ENCODE results near the gene SPATA16.
"Not testable (repeated sequence)": the region's sequence is repeated elsewhere in the genome, so short reads cannot be mapped to it uniquely, and the experiment has no call there.

Gene SPATA16

DNA sequence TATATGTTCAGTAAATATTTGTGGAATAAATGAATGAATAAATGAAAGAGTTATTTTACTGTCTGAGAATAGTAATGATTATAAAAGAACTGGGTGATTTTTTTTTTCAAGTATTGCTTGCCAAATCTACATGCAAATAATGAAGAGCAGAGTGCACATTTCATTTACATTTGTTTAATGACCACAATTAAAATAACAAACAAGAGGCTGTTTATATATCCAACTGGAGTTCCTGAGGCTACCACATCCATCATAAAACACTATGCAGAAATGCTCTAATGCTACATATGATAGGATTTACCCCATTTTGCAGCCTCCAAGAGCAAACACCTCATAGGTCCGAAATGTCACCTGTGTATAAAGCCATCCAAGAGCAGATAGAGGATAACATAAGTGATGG lies 266.0 kb downstream of the SPATA16 start:
- Histone ChIP-seq H3K27ac (ENCODE audit: low read length) (no peak overlapping the region), H3K9me3 (ENCODE audit: control insufficient read depth in 1 of 2, low read length in 2 of 2) (peaks cover 0 to 1% of the 10 kb centered on the region in 2 donors), H3K4me3 (ENCODE audit: low read depth in 1 of 2, low read length in 2 of 2) (no peak overlapping the region), H3K36me3 (ENCODE audit: control insufficient read depth in 1 of 2, insufficient read depth in 2 of 2, low read length in 2 of 2) (no peaks in the 10 kb centered on the region), H3K4me1 (ENCODE audit: control insufficient read depth in 1 of 2, insufficient read depth in 2 of 2, low read length in 2 of 2) (no peaks in the 10 kb centered on the region), H3K27me3 (ENCODE audit: low read depth, low read length) (no peaks in the 10 kb centered on the region)

DNA sequence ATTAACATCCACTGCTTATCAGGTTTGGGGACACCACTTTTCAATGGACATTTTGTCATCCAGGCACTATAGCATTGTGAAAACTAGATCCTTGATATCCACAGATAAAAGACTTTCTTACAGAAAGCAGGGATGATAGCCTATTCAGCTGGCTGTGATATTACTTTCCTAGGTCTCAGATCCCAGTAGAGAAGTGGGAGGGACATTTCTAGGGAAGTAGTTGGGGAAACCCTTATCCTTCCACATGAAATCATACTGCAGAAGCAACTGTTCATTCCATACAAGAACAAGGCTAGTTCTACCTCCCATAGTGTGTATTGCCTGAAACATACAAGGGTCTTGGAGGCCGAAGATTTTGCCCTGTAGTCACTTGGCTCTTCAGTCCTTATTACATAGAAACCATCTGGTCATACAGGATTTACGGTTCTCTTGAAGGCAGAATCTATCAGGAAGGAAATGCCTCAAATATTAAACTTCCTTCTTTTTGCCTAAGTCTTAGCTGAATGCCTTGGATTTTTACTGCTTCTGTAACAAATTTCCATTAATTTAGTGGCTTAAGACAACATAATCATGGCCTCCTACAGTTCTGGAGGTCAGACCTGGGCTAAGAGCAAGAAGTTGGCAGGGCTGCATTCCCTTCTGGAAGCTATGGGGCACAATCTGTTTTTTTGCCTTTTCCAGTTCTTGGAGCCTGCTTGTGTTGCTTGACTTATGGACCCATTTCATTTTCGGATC lies 271.1 kb downstream of the SPATA16 start:
- Histone ChIP-seq H3K27ac (ENCODE audit: low read length) (no peak overlapping the region), H3K36me3 (ENCODE audit: control insufficient read depth in 1 of 2, insufficient read depth in 2 of 2, low read length in 2 of 2) (no peaks in the 10 kb centered on the region), H3K4me3 (ENCODE audit: low read depth in 1 of 2, low read length in 2 of 2) (no peak overlapping the region), H3K9me3 (ENCODE audit: control insufficient read depth in 1 of 2, low read length in 2 of 2) (no peaks in the 10 kb centered on the region), H3K27me3 (ENCODE audit: low read depth, low read length) (no peaks in the 10 kb centered on the region), H3K4me1 (ENCODE audit: control insufficient read depth in 1 of 2, insufficient read depth in 2 of 2, low read length in 2 of 2) (peaks cover 0 to 4% of the 10 kb centered on the region in 2 donors)

DNA sequence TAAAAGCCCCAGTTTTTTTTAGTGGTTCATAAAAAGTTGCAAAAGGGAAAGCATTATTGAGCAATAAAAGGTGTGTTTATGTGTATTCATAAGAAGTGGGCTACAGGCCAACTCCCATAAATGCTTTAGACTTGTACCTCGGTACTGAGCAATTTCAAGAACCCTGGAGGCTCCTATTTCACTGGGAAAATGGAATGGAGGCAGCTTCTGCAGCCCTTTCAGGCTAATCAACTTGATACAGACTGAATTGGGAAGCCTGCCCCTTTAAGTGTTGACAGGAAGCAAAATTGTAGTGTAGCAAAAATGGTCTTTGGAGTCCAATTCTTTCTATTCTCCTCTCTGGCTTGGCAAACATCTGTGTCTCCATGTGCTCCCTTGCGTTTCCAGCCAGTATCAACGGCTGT lies 271.7 kb downstream of the SPATA16 start:
- Histone ChIP-seq H3K36me3 (ENCODE audit: control insufficient read depth in 1 of 2, insufficient read depth in 2 of 2, low read length in 2 of 2) (no peaks in the 10 kb centered on the region), H3K27ac (ENCODE audit: low read length) (no peak overlapping the region), H3K27me3 (ENCODE audit: low read depth, low read length) (no peaks in the 10 kb centered on the region), H3K4me1 (ENCODE audit: control insufficient read depth in 1 of 2, insufficient read depth in 2 of 2, low read length in 2 of 2) (peaks cover 0 to 4% of the 10 kb centered on the region in 2 donors), H3K9me3 (ENCODE audit: control insufficient read depth in 1 of 2, low read length in 2 of 2) (no peaks in the 10 kb centered on the region), H3K4me3 (ENCODE audit: low read depth in 1 of 2, low read length in 2 of 2) (no peak overlapping the region)

DNA sequence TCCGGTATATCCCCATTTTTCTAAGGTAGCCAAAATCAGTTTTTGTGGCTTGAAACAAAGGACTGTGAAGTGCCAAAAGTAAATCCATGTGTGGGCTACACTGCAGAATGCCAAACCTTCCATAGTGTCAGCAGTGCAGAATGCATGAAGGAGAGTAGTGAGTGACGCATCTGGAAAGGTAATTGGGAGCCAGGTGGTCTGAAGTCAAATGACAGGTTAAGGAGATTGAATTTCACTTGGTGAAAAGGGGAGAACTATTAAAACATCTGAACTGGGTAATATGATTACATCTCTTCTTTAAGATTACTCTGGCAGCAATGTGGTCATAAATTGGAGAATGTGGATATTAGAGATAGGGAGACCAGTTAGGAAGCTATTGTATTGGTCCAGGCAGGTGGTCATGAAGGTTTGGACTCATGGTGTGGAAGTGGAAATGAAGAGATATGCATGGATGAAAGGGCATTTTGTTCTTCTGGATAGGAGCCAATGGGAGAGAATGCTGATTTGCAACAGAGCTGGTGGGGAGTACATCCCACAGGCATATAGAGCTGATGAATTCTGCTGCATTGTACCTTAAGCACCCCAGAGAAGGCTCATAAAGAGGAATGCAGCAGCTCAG lies 272.3 kb downstream of the SPATA16 start:
- no peaks in the 10 kb centered on the region for H3K27me3 ChIP-seq (ENCODE audit: low read depth, low read length)

DNA sequence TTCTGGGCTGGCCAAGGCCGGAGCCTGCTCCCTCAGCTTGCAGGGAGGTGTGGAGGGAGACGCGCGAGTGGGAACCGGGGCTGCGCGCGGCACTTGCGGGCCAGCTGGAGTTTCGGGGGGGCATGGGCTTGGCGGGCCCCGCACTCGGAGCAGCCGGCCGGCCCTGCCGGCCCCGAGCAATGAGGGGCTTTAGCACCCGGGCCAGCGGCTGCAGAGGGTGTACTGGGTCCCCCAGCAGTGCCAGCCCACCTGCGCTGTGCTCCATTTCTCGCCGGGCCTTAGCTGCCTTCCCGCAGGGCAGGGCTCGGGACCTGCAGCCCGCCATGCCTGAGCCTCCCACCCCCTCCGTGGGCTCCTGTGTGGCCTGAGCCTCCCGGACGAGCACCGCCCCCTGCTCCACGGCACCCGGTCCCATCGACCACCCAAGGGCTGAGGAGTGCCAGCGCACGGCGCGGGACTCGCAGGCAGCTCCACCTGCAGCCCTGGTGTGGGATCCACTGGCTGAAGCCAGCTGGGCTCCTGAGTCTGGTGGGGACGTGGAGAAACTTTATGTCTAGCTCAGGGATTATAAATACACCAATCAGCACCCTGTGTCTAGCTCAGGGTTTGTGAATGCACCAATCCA lies 274.2 kb downstream of the SPATA16 start:
- not testable (repeated sequence) for H3K27me3 ChIP-seq (ENCODE audit: low read depth, low read length); H3K27ac ChIP-seq (ENCODE audit: low read length); H3K36me3 ChIP-seq (ENCODE audit: control insufficient read depth in 1 of 2, insufficient read depth in 2 of 2, low read length in 2 of 2); H3K4me1 ChIP-seq (ENCODE audit: control insufficient read depth in 1 of 2, insufficient read depth in 2 of 2, low read length in 2 of 2); H3K9me3 ChIP-seq (ENCODE audit: control insufficient read depth in 1 of 2, low read length in 2 of 2); H3K4me3 ChIP-seq (ENCODE audit: low read depth in 1 of 2, low read length in 2 of 2)

More for the DNA sequence above, 272.3 kb downstream of the SPATA16 start:
- Histone ChIP-seq H3K27ac (ENCODE audit: low read length) (no peak overlapping the region), H3K4me1 (ENCODE audit: control insufficient read depth in 1 of 2, insufficient read depth in 2 of 2, low read length in 2 of 2) (peaks cover 0 to 4% of the 10 kb centered on the region in 2 donors), H3K4me3 (ENCODE audit: low read depth in 1 of 2, low read length in 2 of 2) (no peak overlapping the region), H3K36me3 (ENCODE audit: control insufficient read depth in 1 of 2, insufficient read depth in 2 of 2, low read length in 2 of 2) (no peaks in the 10 kb centered on the region), H3K9me3 (ENCODE audit: control insufficient read depth in 1 of 2, low read length in 2 of 2) (no peaks in the 10 kb centered on the region)

DNA sequence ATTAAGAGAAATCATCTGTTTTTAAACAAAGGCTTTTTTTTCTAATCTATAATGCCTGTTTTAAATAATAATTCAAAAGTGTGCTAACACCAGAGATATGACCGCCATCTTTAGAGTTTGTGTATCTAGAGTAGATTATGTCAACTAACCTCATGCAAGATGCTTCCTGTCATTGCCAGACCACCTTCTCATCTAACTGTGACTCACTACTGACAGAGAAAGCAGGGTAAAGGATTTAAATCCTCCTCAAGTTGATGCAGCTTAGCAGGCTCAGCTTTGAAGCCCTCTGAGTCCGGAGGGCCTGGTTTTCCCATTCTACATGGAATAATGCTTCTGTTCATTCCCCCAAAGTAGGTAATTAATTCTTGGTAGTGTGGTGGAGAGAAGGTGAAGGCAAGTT lies 282.0 kb downstream of the SPATA16 start:
- H3K27me3 ChIP-seq (ENCODE audit: low read depth, low read length): no peaks in the 10 kb centered on the region
- no peak overlapping the region for H3K27ac ChIP-seq (ENCODE audit: low read length)
- H3K4me3 ChIP-seq (ENCODE audit: low read depth in 1 of 2, low read length in 2 of 2): no peak overlapping the region
- no peaks in the 10 kb centered on the region for H3K4me1 ChIP-seq (ENCODE audit: control insufficient read depth in 1 of 2, insufficient read depth in 2 of 2, low read length in 2 of 2)
- H3K36me3 ChIP-seq (ENCODE audit: control insufficient read depth in 1 of 2, insufficient read depth in 2 of 2, low read length in 2 of 2): no peaks in the 10 kb centered on the region
- no peaks in the 10 kb centered on the region for H3K9me3 ChIP-seq (ENCODE audit: control insufficient read depth in 1 of 2, low read length in 2 of 2)

DNA sequence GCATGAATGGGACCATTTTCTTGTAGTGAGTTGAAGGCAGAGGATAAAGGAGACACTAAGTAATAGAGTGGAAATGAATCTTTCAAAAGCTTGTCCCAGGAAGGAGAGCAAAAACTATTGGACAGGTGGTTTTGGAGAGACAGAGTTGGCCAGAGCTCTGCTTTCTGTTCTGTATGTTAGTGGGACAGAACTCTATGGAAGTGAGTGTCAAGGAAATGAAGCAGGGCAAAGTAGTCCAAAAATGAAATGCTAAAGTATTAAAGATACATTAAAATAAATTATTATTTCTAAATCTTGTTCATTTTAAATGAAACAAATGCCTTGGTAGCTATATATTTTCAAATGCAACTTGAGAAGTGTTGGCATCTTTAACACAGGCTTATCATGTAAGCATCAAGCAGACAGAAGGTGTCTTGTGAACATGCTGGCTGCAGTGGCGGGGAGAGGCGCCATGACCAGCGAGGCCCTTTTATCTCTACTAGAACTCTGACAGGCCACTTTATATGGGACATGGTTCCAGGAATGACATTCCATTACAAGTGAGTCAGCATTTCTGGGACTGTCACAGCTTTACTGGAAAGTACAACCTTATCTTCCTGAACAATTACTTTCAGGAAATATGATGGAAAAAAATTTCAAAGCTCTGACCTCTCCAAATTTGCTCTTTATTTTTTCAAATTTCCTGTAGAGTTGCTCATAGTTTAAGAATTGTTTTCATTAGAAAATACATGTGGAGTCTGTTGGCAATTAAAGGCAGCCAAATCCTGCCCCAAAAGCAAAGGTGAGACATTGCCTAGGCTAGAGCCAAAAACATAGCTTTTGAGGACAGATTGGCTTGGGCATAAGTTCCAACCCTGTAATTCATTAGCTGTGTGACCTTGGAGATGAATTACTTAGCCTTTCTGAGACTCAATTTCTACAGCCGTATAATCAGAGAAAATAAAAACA lies 284.0 kb downstream of the SPATA16 start:
- no peaks in the 10 kb centered on the region for H3K4me1 ChIP-seq (ENCODE audit: control insufficient read depth in 1 of 2, insufficient read depth in 2 of 2, low read length in 2 of 2)
- no peaks in the 10 kb centered on the region for H3K9me3 ChIP-seq (ENCODE audit: control insufficient read depth in 1 of 2, low read length in 2 of 2)
- no peaks in the 10 kb centered on the region for H3K27me3 ChIP-seq (ENCODE audit: low read depth, low read length)
- H3K27ac ChIP-seq (ENCODE audit: low read length): no peak overlapping the region
- no peaks in the 10 kb centered on the region for H3K36me3 ChIP-seq (ENCODE audit: control insufficient read depth in 1 of 2, insufficient read depth in 2 of 2, low read length in 2 of 2)
- no peak overlapping the region for H3K4me3 ChIP-seq (ENCODE audit: low read depth in 1 of 2, low read length in 2 of 2)

DNA sequence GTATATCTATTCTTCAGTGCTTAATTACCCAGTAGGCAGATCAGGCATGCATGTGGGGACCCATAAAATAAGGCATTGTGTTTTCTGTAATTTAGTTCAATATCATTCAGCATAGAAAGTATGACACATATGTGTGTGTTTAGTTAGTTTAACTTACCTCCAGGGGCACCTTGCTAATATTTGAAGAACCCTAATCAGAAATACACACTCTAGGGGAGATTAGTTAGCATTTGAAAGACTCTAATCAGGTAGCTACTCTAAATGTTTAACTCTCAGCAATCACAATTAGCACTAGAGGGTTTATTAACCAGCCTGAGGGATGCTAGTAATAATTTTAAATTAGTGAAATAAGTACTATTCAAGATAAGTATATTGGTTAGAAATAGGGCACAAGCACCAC lies 286.0 kb downstream of the SPATA16 start:
- Histone ChIP-seq H3K27me3 (ENCODE audit: low read depth, low read length) (no peaks in the 10 kb centered on the region), H3K4me1 (ENCODE audit: control insufficient read depth in 1 of 2, insufficient read depth in 2 of 2, low read length in 2 of 2) (no peaks in the 10 kb centered on the region), H3K9me3 (ENCODE audit: control insufficient read depth in 1 of 2, low read length in 2 of 2) (no peaks in the 10 kb centered on the region), H3K27ac (ENCODE audit: low read length) (no peak overlapping the region), H3K4me3 (ENCODE audit: low read depth in 1 of 2, low read length in 2 of 2) (no peak overlapping the region), H3K36me3 (ENCODE audit: control insufficient read depth in 1 of 2, insufficient read depth in 2 of 2, low read length in 2 of 2) (no peaks in the 10 kb centered on the region)

DNA sequence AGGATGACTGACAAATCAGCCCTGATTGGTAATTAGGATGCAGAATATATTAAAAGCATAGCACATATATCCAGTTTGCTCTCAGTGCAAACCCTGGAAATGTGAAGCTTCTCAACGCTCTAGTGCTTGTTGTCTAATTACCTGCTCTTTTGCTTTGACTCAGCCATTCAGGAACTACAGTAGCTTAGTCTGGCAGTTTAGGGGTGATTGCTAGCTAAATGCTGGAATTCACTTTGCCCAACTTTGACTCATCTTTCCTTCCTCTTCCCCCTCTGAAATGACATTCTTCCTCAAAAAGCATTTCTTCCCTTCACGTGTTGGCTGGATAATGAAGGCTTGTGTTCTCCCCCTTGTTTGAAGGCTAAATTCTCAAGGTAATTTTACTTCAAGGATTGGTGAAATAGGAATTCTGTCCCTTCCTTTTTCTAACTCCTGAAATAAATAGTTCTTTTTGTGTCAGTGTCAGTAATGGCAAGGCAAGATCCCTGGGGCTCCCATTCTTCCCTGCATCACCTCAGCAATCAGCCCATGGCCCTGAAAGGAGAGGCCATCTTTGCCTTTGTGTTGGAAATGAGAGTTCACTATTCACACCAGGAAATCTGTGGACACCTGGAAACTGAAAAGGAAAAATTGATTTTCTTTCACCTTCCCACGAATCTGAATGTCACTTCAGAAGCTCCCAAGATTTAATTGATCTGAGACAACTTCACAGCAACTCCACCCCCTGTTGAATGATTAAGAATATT lies 286.9 kb downstream of the SPATA16 start:
- H3K9me3 ChIP-seq (ENCODE audit: control insufficient read depth in 1 of 2, low read length in 2 of 2): no peaks in the 10 kb centered on the region
- no peaks in the 10 kb centered on the region for H3K36me3 ChIP-seq (ENCODE audit: control insufficient read depth in 1 of 2, insufficient read depth in 2 of 2, low read length in 2 of 2)
- H3K27me3 ChIP-seq (ENCODE audit: low read depth, low read length): no peaks in the 10 kb centered on the region
- no peaks in the 10 kb centered on the region for H3K4me1 ChIP-seq (ENCODE audit: control insufficient read depth in 1 of 2, insufficient read depth in 2 of 2, low read length in 2 of 2)
- H3K27ac ChIP-seq (ENCODE audit: low read length): no peak overlapping the region
- no peak overlapping the region for H3K4me3 ChIP-seq (ENCODE audit: low read depth in 1 of 2, low read length in 2 of 2)

DNA sequence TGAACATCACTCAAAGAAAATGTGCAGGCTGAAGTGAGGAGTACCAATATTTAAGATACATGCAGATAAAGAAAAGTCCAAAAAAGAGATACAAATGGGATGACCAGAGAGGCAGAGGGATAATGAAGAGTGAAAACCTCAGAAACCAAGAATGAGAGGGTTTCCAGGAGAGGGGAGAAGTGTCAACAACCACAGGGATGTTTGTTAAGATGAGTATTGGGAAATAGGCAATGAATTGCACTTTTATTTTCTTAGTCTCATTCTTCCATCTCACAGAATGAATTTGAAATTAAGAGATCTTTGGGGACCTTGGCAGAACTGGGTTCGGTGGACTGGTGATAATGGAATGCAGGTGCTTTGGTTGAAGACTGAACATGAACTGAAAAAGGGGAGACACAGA lies 288.0 kb downstream of the SPATA16 start:
- no peaks in the 10 kb centered on the region for H3K9me3 ChIP-seq (ENCODE audit: control insufficient read depth in 1 of 2, low read length in 2 of 2)
- H3K36me3 ChIP-seq (ENCODE audit: control insufficient read depth in 1 of 2, insufficient read depth in 2 of 2, low read length in 2 of 2): no peaks in the 10 kb centered on the region
- H3K27me3 ChIP-seq (ENCODE audit: low read depth, low read length): no peaks in the 10 kb centered on the region
- H3K4me3 ChIP-seq (ENCODE audit: low read depth in 1 of 2, low read length in 2 of 2): no peak overlapping the region
- H3K27ac ChIP-seq (ENCODE audit: low read length): no peak overlapping the region
- H3K4me1 ChIP-seq (ENCODE audit: control insufficient read depth in 1 of 2, insufficient read depth in 2 of 2, low read length in 2 of 2): no peaks in the 10 kb centered on the region
